B cell (primary cell): ENCODE data around the gene ESR1. TPM values are rescaled to one million over a fixed set of nuclear protein-coding genes. Genes with fewer than 3 reads are reported as not detected.
A peak's percentile ranks its signal among the peaks of the same experiment; 100 is the strongest.

Source experiments
- ATAC-seq: fragments of 200-7000 bp; cut with Tn5 transposase; one replicate; pipeline ENCODE4 v1.10.0; 2021; ENCODE audit warnings: low read depth, mild to moderate bottlenecking, moderate number of reproducible peaks, moderate library complexity
- CTCF ChIA-PET: fragments of 350-600 bp; sonication (Branson Sonifier 250); formaldehyde crosslinking; loops from one replicate; lab custom pipeline; 2021; ENCODE audit warnings: antibody characterized with exemption, inconsistent platforms; lab: Charles Lee
- POLR2A ChIA-PET: fragments of 350-600 bp; sonication (Branson Sonifier 250); formaldehyde crosslinking; loops from one replicate; lab custom pipeline; 2021; ENCODE audit warnings: antibody characterized with exemption; lab: Charles Lee
- DNase-seq: peaks from one replicate; pipeline ENCODE4 v3.0.0; 2013
- H2AFZ ChIP-seq: 2 replicates; pipeline ENCODE4 v1.6.1; 2012; ENCODE audit warnings: mild to moderate bottlenecking, low read depth, low read length; ENCODE audit not compliant: insufficient read depth, poor library complexity, severe bottlenecking
- H3K27ac ChIP-seq, 2 donors: 1 replicate in 1 of 2; 2 replicates in 1 of 2; pipeline ENCODE4 v1.5.1; 2012 to 2013; ENCODE audit warnings: low read length in 2 of 2, mild to moderate bottlenecking in 2 of 2, moderate library complexity in 1 of 2
- H3K27me3 ChIP-seq, 4 experiments: fragments of 200-600 bp in 1 of 4; sonication (generic) in 1 of 4; replicated peaks in 1 of 4; 1 replicate in 2 of 4; 2 replicates in 2 of 4; pipeline versions ENCODE4 v1.6.1 to v1.7.0; 2013 to 2016; ENCODE audit warnings: low read length in 3 of 4, mild to moderate bottlenecking in 2 of 4, mixed read lengths in 1 of 4, moderate library complexity in 1 of 4; ENCODE audit not compliant: insufficient read depth in 4 of 4, control insufficient read depth in 3 of 4; ENCODE audit errors: control extremely low read depth in 1 of 4
- H3K36me3 ChIP-seq, 2 experiments: replicated peaks in 1 of 2; 1 replicate in 1 of 2; 2 replicates in 1 of 2; pipeline versions ENCODE4 v1.6.1 to v1.7.1; 2013; ENCODE audit warnings: low read length in 1 of 2; ENCODE audit not compliant: insufficient read depth in 2 of 2, control insufficient read depth in 1 of 2; ENCODE audit errors: control extremely low read depth in 1 of 2, extremely low read depth in 1 of 2
- H3K4me1 ChIP-seq, 2 donors: fragments of 200-600 bp in 1 of 2; sonication (generic) in 1 of 2; 1 replicate in 1 of 2; 2 replicates in 1 of 2; pipeline versions ENCODE4 v1.5.1 to v1.6.1; 2013 to 2017; ENCODE audit warnings: low read length in 2 of 2; ENCODE audit not compliant: control insufficient read depth in 2 of 2, insufficient read depth in 2 of 2
- H3K4me2 ChIP-seq: replicated peaks from 2 replicates; pipeline ENCODE3; 2012; ENCODE audit warnings: mild to moderate bottlenecking, low read depth, low read length; ENCODE audit not compliant: poor library complexity, severe bottlenecking
- H3K4me3 ChIP-seq, 5 experiments: fragments of 200-600 bp in 1 of 5; sonication (generic) in 1 of 5; 1 replicate in 3 of 5; 2 replicates in 2 of 5; pipeline versions ENCODE4 v1.5.1 to v1.7.0; 2011 to 2016; ENCODE audit warnings: low read length in 4 of 5, mild to moderate bottlenecking in 4 of 5, low read depth in 2 of 5, control low read depth in 1 of 5, moderate library complexity in 1 of 5; ENCODE audit not compliant: insufficient read depth in 1 of 5; ENCODE audit errors: control extremely low read depth in 1 of 5, extremely low read depth in 1 of 5
- H3K79me2 ChIP-seq: fragments of 200-600 bp; sonication (generic); one replicate; pipeline ENCODE4 v1.6.0; 2016; ENCODE audit warnings: low read length; ENCODE audit not compliant: control insufficient read depth, insufficient read depth
- H3K9ac ChIP-seq: fragments of 200-600 bp; sonication (generic); 2 replicates; pipeline ENCODE4 v1.6.1; 2017; ENCODE audit warnings: mild to moderate bottlenecking, low read length, moderate library complexity
- H3K9me3 ChIP-seq, 3 donors: one replicate each; pipeline versions ENCODE4 v1.6.1 to v1.7.1; 2013; ENCODE audit warnings: low read length in 2 of 3; ENCODE audit not compliant: control insufficient read depth in 2 of 3, insufficient read depth in 1 of 3; ENCODE audit errors: control extremely low read depth in 1 of 3
- H4K20me1 ChIP-seq: 2 replicates; pipeline ENCODE4 v1.6.0; 2012; ENCODE audit warnings: mild to moderate bottlenecking, low read length; ENCODE audit not compliant: insufficient read depth, control insufficient read depth, poor library complexity, severe bottlenecking
- H3K27ac Mint-ChIP-seq: one replicate; pipeline ENCODE4 v1.8.0; 2021; ENCODE audit warnings: mixed read lengths
- H3K27me3 Mint-ChIP-seq: one replicate; pipeline ENCODE4 v1.8.0; 2021; ENCODE audit warnings: mixed read lengths
- H3K4me1 Mint-ChIP-seq: one replicate; pipeline ENCODE4 v1.8.0; 2021; ENCODE audit warnings: mixed read lengths
- H3K4me3 Mint-ChIP-seq: one replicate; pipeline ENCODE4 v1.8.0; 2021; ENCODE audit warnings: mixed read lengths
- H3K9me3 Mint-ChIP-seq: one replicate; pipeline ENCODE4 v1.8.0; 2022; ENCODE audit warnings: mixed read lengths; ENCODE audit not compliant: insufficient read depth
- EZH2 ChIP-seq: IDR thresholded peaks from 2 replicates; pipeline ENCODE4 v1.6.1; 2012; ENCODE audit warnings: borderline replicate concordance, low read depth, mild to moderate bottlenecking, moderate library complexity, low read length; ENCODE audit not compliant: insufficient read depth, poor library complexity, severe bottlenecking
- WGBS: methylation state at CpG from one replicate; pipeline ENCODE4 v1.1.5; 2013; ENCODE audit warnings: missing lambda C conversion rate; ENCODE audit not compliant: insufficient coverage; 5-methylcytosine and 5-hydroxymethylcytosine counted together
- intact Hi-C: fragments of 100-400 bp; cut with micrococcal nuclease; formaldehyde crosslinking; loops from one replicate; pipeline ENCODE4 v1.10.0; 2022
- polyA plus RNA-seq: library from polyadenylated mRNA; depleted of rRNA; stranded (reverse); fragments of >200 nt; gene quantifications from 2 replicates; pipeline ENCODE4 v1.2.3, GENCODE V29; 2012
- total RNA-seq, 2 donors: library from RNA; stranded (reverse); fragments of 120-200 nt in 1 of 2; gene quantifications; 1 replicate in 1 of 2; 2 replicates in 1 of 2; pipeline versions ENCODE4 v1.2.3 to v1.2.4, GENCODE V29; 2013 to 2022
- TF ChIP-seq, protein P1 (sequence below): fragments of 200-600 bp; IDR thresholded peaks from one replicate; pipeline ENCODE4 v1.8.0; 2022; ENCODE audit warnings: antibody characterized with exemption, mild to moderate bottlenecking

ESR1 gene
- total and polyA plus RNA-seq, 2 donors (not counting 1 experiment from before 2014, with no cell fraction given) = 0.46 to 5.9 TPM

DNA sequence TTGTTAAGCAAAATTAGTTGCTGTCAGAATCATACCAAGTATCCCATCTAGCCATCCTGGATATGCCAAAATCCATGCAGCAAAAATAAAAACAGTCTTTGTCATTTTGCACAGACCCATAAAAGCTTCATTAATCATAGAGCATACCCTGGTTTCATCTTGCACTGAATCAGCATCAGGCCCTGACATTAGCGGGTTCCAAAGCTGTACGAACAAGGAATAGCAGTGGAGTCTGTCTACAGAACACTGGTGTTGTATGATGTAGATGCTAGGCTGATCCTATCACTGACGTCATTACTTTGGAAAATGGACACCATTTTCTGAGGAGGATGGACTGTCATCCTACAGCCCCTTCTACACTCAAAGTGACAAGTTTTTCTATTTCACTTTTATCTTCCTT is 315.6 kb downstream of the ESR1 start:
- no peaks in the 10 kb centered on the region for H3K9me3 ChIP-seq
- H3K27ac Mint-ChIP-seq = no peak overlapping the region
- TF ChIP-seq, protein P1, sequence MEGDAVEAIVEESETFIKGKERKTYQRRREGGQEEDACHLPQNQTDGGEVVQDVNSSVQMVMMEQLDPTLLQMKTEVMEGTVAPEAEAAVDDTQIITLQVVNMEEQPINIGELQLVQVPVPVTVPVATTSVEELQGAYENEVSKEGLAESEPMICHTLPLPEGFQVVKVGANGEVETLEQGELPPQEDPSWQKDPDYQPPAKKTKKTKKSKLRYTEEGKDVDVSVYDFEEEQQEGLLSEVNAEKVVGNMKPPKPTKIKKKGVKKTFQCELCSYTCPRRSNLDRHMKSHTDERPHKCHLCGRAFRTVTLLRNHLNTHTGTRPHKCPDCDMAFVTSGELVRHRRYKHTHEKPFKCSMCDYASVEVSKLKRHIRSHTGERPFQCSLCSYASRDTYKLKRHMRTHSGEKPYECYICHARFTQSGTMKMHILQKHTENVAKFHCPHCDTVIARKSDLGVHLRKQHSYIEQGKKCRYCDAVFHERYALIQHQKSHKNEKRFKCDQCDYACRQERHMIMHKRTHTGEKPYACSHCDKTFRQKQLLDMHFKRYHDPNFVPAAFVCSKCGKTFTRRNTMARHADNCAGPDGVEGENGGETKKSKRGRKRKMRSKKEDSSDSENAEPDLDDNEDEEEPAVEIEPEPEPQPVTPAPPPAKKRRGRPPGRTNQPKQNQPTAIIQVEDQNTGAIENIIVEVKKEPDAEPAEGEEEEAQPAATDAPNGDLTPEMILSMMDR = no peak
- TF ChIP-seq EZH2 = no peak
- no peak for ATAC-seq
- peaks cover 0 to 68% of the 10 kb centered on the region in 2 experiments for H3K36me3 ChIP-seq
- no peaks in the 10 kb centered on the region for H4K20me1 ChIP-seq
- H3K27me3 ChIP-seq = no peaks in the 10 kb centered on the region
- POLR2A ChIA-PET = no interaction called here
- H3K27me3 Mint-ChIP-seq = no peaks in the 10 kb centered on the region
- CTCF ChIA-PET = interaction anchor here (0.9 to 6.3 kb wide), 3 partner anchors 36 to 432 kb away, joined by 3 to 90 read pairs (median 87); no protein-coding TSS in a partner anchor
- H3K9me3 Mint-ChIP-seq = peaks cover 3% of the 10 kb centered on the region
- no peak overlapping the region for H3K4me3 ChIP-seq
- no peak overlapping the region for H3K9ac ChIP-seq
- H3K4me2 ChIP-seq = no peak overlapping the region
- H3K79me2 ChIP-seq = no peaks in the 10 kb centered on the region
- intact Hi-C loops = no loop called here
- H3K4me1 ChIP-seq = no peaks in the 10 kb centered on the region
- no peak for DNase-seq
- peaks cover 2% of the 10 kb centered on the region for H3K4me1 Mint-ChIP-seq
- no CpG with 5 or more reads among the region's 3 CpGs for WGBS
- no peak overlapping the region for H3K27ac ChIP-seq
- H3K4me3 Mint-ChIP-seq = no peak overlapping the region
- H2AFZ ChIP-seq = no peak overlapping the region

DNA sequence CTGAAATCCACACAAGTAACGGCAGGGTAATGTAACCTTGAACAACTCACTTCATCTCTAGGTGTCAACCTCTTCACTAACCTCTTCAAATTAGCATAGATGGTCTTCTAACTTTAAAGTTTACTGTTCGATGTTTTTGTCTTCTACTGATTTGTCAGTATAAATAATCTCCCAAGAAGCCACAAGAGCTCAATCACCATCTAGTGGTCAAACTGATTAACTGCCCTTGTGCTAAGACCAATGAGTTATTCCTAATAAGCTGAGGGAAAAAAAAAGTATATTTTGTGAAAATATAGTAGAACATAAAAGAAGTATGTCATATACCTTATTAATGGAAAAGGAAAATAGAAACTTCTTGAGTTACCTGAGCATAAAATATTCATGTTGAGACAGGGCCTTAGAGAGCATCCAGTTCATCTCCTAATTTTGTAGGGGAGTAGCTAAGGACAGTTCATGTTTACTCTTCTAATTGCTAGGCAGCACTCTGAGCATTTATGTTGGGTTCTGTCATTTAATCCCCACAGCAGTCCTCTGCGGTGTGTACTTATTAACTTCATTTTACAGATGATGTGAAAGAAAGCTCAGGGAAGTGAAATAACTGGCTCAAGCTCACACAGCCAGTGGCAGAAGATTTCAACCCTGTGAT is 317.1 kb downstream of the ESR1 start:
- peaks cover 2% of the 10 kb centered on the region for H3K4me1 Mint-ChIP-seq
- TF ChIP-seq EZH2 = no peak
- TF ChIP-seq, protein P1 = peak; percentile 75
- H4K20me1 ChIP-seq = no peaks in the 10 kb centered on the region
- no peaks in the 10 kb centered on the region for H3K9me3 Mint-ChIP-seq
- H3K4me3 ChIP-seq = no peak overlapping the region
- peak; percentile 57 for ATAC-seq
- no peak overlapping the region for H3K27ac ChIP-seq
- no peaks in the 10 kb centered on the region for H3K27me3 Mint-ChIP-seq
- H3K27me3 ChIP-seq = no peaks in the 10 kb centered on the region
- CTCF ChIA-PET = interaction anchor here (0.6 to 6.3 kb wide), 24 partner anchors 9 to 684 kb away, joined by 3 to 90 read pairs (median 4); no protein-coding TSS in a partner anchor
- peaks cover 3 to 81% of the 10 kb centered on the region in 2 experiments for H3K36me3 ChIP-seq
- no CpG with 5 or more reads among the region's 3 CpGs for WGBS
- no peak overlapping the region for H2AFZ ChIP-seq
- POLR2A ChIA-PET = no interaction called here
- H3K9ac ChIP-seq = no peak overlapping the region
- H3K27ac Mint-ChIP-seq = no peak overlapping the region
- no peaks in the 10 kb centered on the region for H3K79me2 ChIP-seq
- no peak overlapping the region for H3K4me3 Mint-ChIP-seq
- intact Hi-C loops = loop anchor here (1.0 kb wide), 3 partner anchors 359 to 449 kb away; no protein-coding TSS in a partner anchor
- no peaks in the 10 kb centered on the region for H3K9me3 ChIP-seq
- H3K4me2 ChIP-seq = no peak overlapping the region
- no peaks in the 10 kb centered on the region for H3K4me1 ChIP-seq
- DNase-seq = peak; percentile 59
